Esophagus muscularis mucosa (tissue), 4 donors: Measurements from ENCODE around the gene PHF3. TPM values are rescaled to one million over a fixed set of nuclear protein-coding genes. Genes with fewer than 3 reads are reported as not detected.

Experiments used
- DNase-seq: peaks from one replicate; pipeline ENCODE4 v3.0.0-alpha.2; 2017; ENCODE audit errors: extremely low spot score
- H3K27ac ChIP-seq, 4 donors: fragments of 200-600 bp; sonication (generic); replicated peaks in 1 of 4; 1 replicate in 3 of 4; 2 replicates in 1 of 4; pipeline ENCODE4 v1.5.1; 2016 to 2019; ENCODE audit warnings: mild to moderate bottlenecking in 1 of 4
- H3K27me3 ChIP-seq, 4 donors: fragments of 200-600 bp; sonication (generic); one replicate each; pipeline versions ENCODE4 v1.5.1 to v1.6.0; 2016 to 2019
- H3K36me3 ChIP-seq, 4 donors: fragments of 200-600 bp; sonication (generic); one replicate each; pipeline ENCODE4 v1.5.1; 2016 to 2019
- H3K4me1 ChIP-seq, 4 donors: fragments of 200-600 bp; sonication (generic); one replicate each; pipeline ENCODE4 v1.5.1; 2016 to 2019
- H3K4me3 ChIP-seq, 4 donors: fragments of 200-600 bp; sonication (generic); 1 replicate in 2 of 4; 2 replicates in 2 of 4; pipeline ENCODE4 v1.5.1; 2016 to 2019; ENCODE audit warnings: mild to moderate bottlenecking in 4 of 4, moderate library complexity in 1 of 4
- H3K9me3 ChIP-seq, 4 donors: fragments of 200-600 bp; sonication (generic); 1 replicate in 3 of 4; 2 replicates in 1 of 4; pipeline ENCODE4 v1.5.1; 2016 to 2019
- EP300 ChIP-seq: sonication (generic); formaldehyde crosslinking; IDR thresholded peaks from one replicate; pipeline ENCODE4 v1.6.1; 2017; ENCODE audit warnings: antibody characterized with exemption
- POLR2A ChIP-seq: fragments of 450-650 bp; IDR thresholded peaks from one replicate; pipeline ENCODE4 v1.6.1; 2017; ENCODE audit warnings: antibody characterized with exemption, moderate library complexity, mild to moderate bottlenecking, low read depth
- POLR2AphosphoS5 ChIP-seq, 2 donors: sonication (generic); formaldehyde crosslinking; IDR thresholded peaks; one replicate each; pipeline ENCODE4 v1.6.1; 2017; ENCODE audit warnings: antibody characterized with exemption in 2 of 2
- WGBS: methylation state at CpG from one replicate; pipeline ENCODE4 v1.1.5; 2018; 5-methylcytosine and 5-hydroxymethylcytosine counted together
- intact Hi-C: fragments of 100-400 bp; cut with DNase I; formaldehyde crosslinking; loops from one replicate; pipeline ENCODE4 v1.15.1; 2023
- total RNA-seq, 4 donors: library from RNA; depleted of rRNA; stranded (reverse); fragments of >200 nt; gene quantifications; one replicate each; pipeline versions ENCODE4 v1.1.0 to v1.2.1, GENCODE V29; 2016
- TF ChIP-seq, protein P1 (sequence below), 3 experiments: fragments of 200-600 bp in 2 of 3; fragments of 450-650 bp in 1 of 3; sonication (generic) in 2 of 3; IDR thresholded peaks; one replicate each; pipeline ENCODE4 v1.5.1; 2017 to 2019; ENCODE audit warnings: antibody characterized with exemption in 3 of 3, mild to moderate bottlenecking in 2 of 3, moderate library complexity in 1 of 3

The PHF3 gene
- total RNA-seq, 4 donors from 2014 or later: 55.5 to 73.1 (median 56.6) TPM

DNA sequence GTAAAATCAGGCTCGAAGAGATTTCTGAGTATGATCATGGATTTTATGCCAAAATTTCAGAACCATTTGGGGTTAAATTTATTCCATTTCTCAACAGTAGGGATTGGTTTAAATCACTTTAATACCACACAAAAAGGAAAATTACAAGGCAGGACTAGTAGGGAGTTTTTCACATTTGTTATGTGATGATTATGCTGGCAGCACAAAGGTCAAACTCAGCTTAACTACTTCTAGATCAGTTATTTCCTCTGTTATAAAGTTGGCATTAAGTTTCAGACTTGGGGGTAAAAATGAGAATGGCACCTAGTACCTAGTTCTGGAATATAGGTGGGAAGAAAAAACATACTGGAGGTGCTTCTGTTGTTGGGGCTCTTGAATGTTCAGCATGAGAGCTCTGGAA, 39.5 kb downstream of the PHF3 start:
- peaks cover 0 to 6% (median 0%) of the 10 kb centered on the region in 4 donors for H3K36me3 ChIP-seq
- TF ChIP-seq, protein P1, sequence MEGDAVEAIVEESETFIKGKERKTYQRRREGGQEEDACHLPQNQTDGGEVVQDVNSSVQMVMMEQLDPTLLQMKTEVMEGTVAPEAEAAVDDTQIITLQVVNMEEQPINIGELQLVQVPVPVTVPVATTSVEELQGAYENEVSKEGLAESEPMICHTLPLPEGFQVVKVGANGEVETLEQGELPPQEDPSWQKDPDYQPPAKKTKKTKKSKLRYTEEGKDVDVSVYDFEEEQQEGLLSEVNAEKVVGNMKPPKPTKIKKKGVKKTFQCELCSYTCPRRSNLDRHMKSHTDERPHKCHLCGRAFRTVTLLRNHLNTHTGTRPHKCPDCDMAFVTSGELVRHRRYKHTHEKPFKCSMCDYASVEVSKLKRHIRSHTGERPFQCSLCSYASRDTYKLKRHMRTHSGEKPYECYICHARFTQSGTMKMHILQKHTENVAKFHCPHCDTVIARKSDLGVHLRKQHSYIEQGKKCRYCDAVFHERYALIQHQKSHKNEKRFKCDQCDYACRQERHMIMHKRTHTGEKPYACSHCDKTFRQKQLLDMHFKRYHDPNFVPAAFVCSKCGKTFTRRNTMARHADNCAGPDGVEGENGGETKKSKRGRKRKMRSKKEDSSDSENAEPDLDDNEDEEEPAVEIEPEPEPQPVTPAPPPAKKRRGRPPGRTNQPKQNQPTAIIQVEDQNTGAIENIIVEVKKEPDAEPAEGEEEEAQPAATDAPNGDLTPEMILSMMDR (IDR thresholded peaks at IDR 0.05): no peak
- TF ChIP-seq EP300: no peak
- TF ChIP-seq POLR2AphosphoS5 (IDR thresholded peaks at IDR 0.05): no peak
- no peak for TF ChIP-seq POLR2A
- no peak overlapping the region for H3K4me3 ChIP-seq
- H3K27ac ChIP-seq: no peak overlapping the region
- DNase-seq: no peak
- no peaks in the 10 kb centered on the region for H3K9me3 ChIP-seq
- intact Hi-C loops: no loop called here
- peaks cover 39 to 76% (median 58%) of the 10 kb centered on the region in 4 donors for H3K4me1 ChIP-seq
- no peaks in the 10 kb centered on the region for H3K27me3 ChIP-seq
- 100% methylated on average over 1 of the region's 1 CpG for WGBS

DNA sequence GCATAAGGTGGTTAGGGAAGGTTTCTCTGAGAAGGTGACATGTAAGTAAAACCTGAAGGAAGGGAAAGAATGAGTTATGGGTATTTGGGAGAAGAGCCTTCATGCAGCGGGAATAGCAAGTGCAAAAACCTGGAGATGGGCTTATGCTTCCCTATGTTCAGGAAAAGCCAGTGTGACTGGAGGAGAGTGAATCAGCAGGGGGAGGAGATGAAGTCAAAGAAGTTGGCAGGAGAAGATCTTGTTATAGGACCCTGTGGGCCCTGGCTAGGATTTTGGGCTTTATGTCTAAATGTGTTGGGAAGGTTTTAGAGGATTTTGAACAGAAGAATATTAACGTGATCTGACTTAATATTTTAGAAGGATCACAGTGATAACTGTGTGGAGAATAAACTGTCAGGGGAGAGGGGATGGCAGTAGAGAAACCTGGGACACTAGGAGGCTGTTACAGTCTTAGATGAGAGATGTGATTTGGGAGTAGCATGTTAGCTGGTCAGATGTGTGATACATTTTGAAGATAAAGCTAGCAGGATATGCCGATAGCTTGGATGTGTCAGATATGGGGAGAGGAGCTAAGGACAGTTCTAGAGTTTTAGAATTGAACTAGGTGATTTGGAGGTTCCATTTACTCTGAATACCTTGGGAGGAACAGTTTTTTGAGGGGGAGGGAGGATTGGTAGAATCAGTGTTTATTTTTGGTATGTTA, 41.0 kb downstream of the PHF3 start:
- WGBS: 87% methylated on average over 3 of the region's 3 CpGs
- Histone ChIP-seq H3K27me3 (no peaks in the 10 kb centered on the region), H3K4me1 (peaks cover 39 to 70% (median 54%) of the 10 kb centered on the region in 4 donors), H3K9me3 (no peaks in the 10 kb centered on the region), H3K27ac (no peak overlapping the region), H3K4me3 (no peak overlapping the region), H3K36me3 (peaks cover 0 to 9% (median 0%) of the 10 kb centered on the region in 4 donors)
- no peak for TF ChIP-seq POLR2A
- TF ChIP-seq POLR2AphosphoS5 (IDR thresholded peaks at IDR 0.05): no peak
- TF ChIP-seq, protein P1 (IDR thresholded peaks at IDR 0.05): no peak
- no peak for TF ChIP-seq EP300
- DNase-seq: no peak
- intact Hi-C loops: no loop called here

DNA sequence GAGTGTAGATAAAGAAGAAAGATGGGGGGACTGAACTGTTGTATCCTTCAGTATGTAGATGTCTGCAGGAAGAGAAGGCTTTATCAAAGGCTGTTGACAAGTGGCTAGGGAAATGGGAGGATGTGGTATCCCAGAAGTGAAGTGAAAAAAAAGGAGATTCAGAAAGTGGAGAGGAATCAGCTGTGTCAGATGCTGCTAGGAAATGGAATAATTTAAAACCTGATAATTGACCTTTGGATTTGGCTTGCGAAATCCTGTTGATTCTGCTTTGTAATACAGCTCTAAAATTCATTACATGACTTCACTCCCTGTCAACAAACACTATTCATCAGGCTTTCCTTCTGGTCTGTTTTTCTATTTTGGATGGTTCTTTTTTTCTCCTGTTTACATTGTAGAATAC, 41.7 kb downstream of the PHF3 start:
- intact Hi-C loops: no loop called here
- no peaks in the 10 kb centered on the region for H3K9me3 ChIP-seq
- no peak overlapping the region for H3K27ac ChIP-seq
- 72% methylated on average over 1 of the region's 1 CpG for WGBS
- H3K4me3 ChIP-seq: no peak overlapping the region
- H3K4me1 ChIP-seq: peaks cover 39 to 69% (median 54%) of the 10 kb centered on the region in 4 donors
- no peak for DNase-seq
- no peaks in the 10 kb centered on the region for H3K27me3 ChIP-seq
- no peak for TF ChIP-seq EP300
- TF ChIP-seq, protein P1 (IDR thresholded peaks at IDR 0.05): no peak
- TF ChIP-seq POLR2AphosphoS5 (IDR thresholded peaks at IDR 0.05): no peak
- no peak for TF ChIP-seq POLR2A
- H3K36me3 ChIP-seq: peaks cover 0 to 6% (median 0%) of the 10 kb centered on the region in 4 donors

DNA sequence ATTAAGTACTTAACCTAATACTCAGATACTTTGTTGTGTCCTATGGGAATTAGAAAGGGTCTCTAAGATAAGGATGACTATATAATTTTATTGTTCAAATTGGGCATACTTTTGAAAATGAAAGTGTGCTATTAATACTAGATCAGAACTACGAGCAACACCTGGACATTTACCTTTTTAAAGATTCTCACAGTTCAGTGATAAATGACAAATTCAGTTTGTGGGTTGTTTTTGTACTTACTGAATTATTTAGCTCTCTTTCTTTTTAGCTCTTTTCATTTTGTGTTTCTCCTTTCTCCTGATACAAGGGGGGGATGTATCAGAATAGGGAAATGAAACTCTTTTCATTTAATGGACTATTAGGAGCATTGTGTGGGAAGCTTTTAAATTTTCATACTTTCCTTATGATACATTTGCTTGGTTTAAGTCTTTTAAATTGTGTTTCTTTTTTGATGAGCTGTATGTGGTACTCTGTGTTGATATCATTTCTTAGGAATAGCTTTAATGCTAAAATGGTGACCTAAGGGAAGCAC, 47.5 kb downstream of the PHF3 start:
- no peaks in the 10 kb centered on the region for H3K27me3 ChIP-seq
- DNase-seq: no peak
- H3K36me3 ChIP-seq: peaks cover 0 to 22% (median 13%) of the 10 kb centered on the region in 4 donors
- H3K4me3 ChIP-seq: no peak overlapping the region
- H3K27ac ChIP-seq: no peak overlapping the region
- no peaks in the 10 kb centered on the region for H3K9me3 ChIP-seq
- TF ChIP-seq POLR2AphosphoS5 (IDR thresholded peaks at IDR 0.05): no peak
- no peak for TF ChIP-seq POLR2A
- TF ChIP-seq, protein P1 (IDR thresholded peaks at IDR 0.05): no peak
- no peak for TF ChIP-seq EP300
- H3K4me1 ChIP-seq: peaks cover 4 to 19% (median 14%) of the 10 kb centered on the region in 4 donors
- WGBS: 90% methylated on average over 1 of the region's 1 CpG
- intact Hi-C loops: loop anchor here (5.0 kb wide), 1 partner anchor 36 kb away; no protein-coding TSS in a partner anchor
